HG03342 (cell line): Measurements from ENCODE around the gene VMP1.
A peak's percentile ranks its signal among the peaks of the same experiment; 100 is the strongest.
"Not testable (repeated sequence)": the region's sequence is repeated elsewhere in the genome, so short reads cannot be mapped to it uniquely, and the experiment has no call there.

ENCODE experiments used
- ATAC-seq: cut with Tn5 transposase; IDR thresholded peaks from one replicate; pipeline ENCODE4 v1.9.1; 2021; ENCODE audit warnings: mild to moderate bottlenecking, moderate library complexity; ENCODE audit not compliant: unreplicated experiment

VMP1 gene

GRCh38 chr17:59804901-59805465, 97.5 kb downstream of the VMP1 start:
- no peak for ATAC-seq

GRCh38 chr17:59806322-59806721, 98.9 kb downstream of the VMP1 start:
- not testable (repeated sequence) for ATAC-seq

GRCh38 chr17:59807892-59808509, 100.5 kb downstream of the VMP1 start:
- ATAC-seq, result no peak

GRCh38 chr17:59810894-59811153, 103.4 kb downstream of the VMP1 start:
- no peak for ATAC-seq

- ATAC-seq, result no peak
Measured at GRCh38 chr17:59811209-59811608, 103.8 kb downstream of the VMP1 start.

GRCh38 chr17:59812139-59812538, 104.7 kb downstream of the VMP1 start:
- ATAC-seq, result no peak

GRCh38 chr17:59814276-59814675, 106.8 kb downstream of the VMP1 start:
- no peak for ATAC-seq

GRCh38 chr17:59814685-59815084, 107.2 kb downstream of the VMP1 start:
- ATAC-seq, result no peak

GRCh38 chr17:59815965-59816364, 108.5 kb downstream of the VMP1 start:
- no peak for ATAC-seq

- no peak for ATAC-seq
Measured at GRCh38 chr17:59825533-59826322, 118.3 kb downstream of the VMP1 start.

- no peak for ATAC-seq
Measured at GRCh38 chr17:59826706-59827453, 119.4 kb downstream of the VMP1 start.

GRCh38 chr17:59827721-59828477, 120.4 kb downstream of the VMP1 start:
- no peak for ATAC-seq

GRCh38 chr17:59828478-59828760, 121.0 kb downstream of the VMP1 start:
- no peak for ATAC-seq

- ATAC-seq, result not testable (repeated sequence)
Measured at GRCh38 chr17:59828819-59829216, 121.4 kb downstream of the VMP1 start.

- peak; percentile 75 for ATAC-seq
Measured at GRCh38 chr17:59829217-59830006, 122.0 kb downstream of the VMP1 start.

- no peak for ATAC-seq
Measured at GRCh38 chr17:59830007-59830630, 122.7 kb downstream of the VMP1 start.

GRCh38 chr17:59830846-59831486, 123.5 kb downstream of the VMP1 start:
- ATAC-seq, result no peak

- no peak for ATAC-seq
Measured at GRCh38 chr17:59832883-59833379, 125.5 kb downstream of the VMP1 start.

GRCh38 chr17:59837308-59838051, 130.0 kb downstream of the VMP1 start:
- peak; percentile 78 for ATAC-seq
